Measurements from ENCODE around the gene CEP164.
"Not testable (repeated sequence)": the region's sequence is repeated elsewhere in the genome, so short reads cannot be mapped to it uniquely, and the experiment has no call there.

The CEP164 gene

GRCh38 chr11:117309310-117309709 lies 18.3 kb upstream of the CEP164 start:
- DNase-seq: no peak

- peak; percentile 25 to 56 (median 54) for DNase-seq
Observed at GRCh38 chr11:117313091-117313490, 14.6 kb upstream of the CEP164 start.

GRCh38 chr11:117313828-117314768 lies 13.6 kb upstream of the CEP164 start:
- DNase-seq: peak in 1 of 3 donors; percentile 19

GRCh38 chr11:117314840-117315239 lies 12.8 kb upstream of the CEP164 start:
- DNase-seq: peak in 1 of 3 donors; percentile 28

GRCh38 chr11:117315285-117316196 lies 12.1 kb upstream of the CEP164 start:
- DNase-seq: peak; percentile 17 to 37 (median 31)

- peak; percentile 60 to 80 (median 73) for DNase-seq
Observed at GRCh38 chr11:117316197-117316961, 11.3 kb upstream of the CEP164 start, which contains the start of gene BACE1. Gene BACE1 (minus strand): TSS chr11:117316256. CDS start chr11:117315795, 461 bp downstream.

- DNase-seq: no peak
Observed at GRCh38 chr11:117318738-117319137, 8.9 kb upstream of the CEP164 start.

- DNase-seq: no peak
Observed at GRCh38 chr11:117319214-117319840, 8.3 kb upstream of the CEP164 start.

GRCh38 chr11:117327255-117327566 lies 443 bp upstream of the CEP164 start:
- not testable (repeated sequence) for DNase-seq

GRCh38 chr11:117328375-117329010 lies 839 bp downstream of the CEP164 start:
- DNase-seq: peak in 2 of 3 donors; percentile 23 to 35

- no peak for DNase-seq
Observed at GRCh38 chr11:117332843-117333242, 5.2 kb downstream of the CEP164 start.

GRCh38 chr11:117333917-117334316 lies 6.3 kb downstream of the CEP164 start:
- no peak for DNase-seq

GRCh38 chr11:117334896-117335295 lies 7.2 kb downstream of the CEP164 start:
- DNase-seq: no peak

- no peak for DNase-seq
Observed at GRCh38 chr11:117335399-117335798, 7.7 kb downstream of the CEP164 start.

GRCh38 chr11:117337076-117337475 lies 9.4 kb downstream of the CEP164 start:
- no peak for DNase-seq

- DNase-seq: no peak
Observed at GRCh38 chr11:117345039-117345438, 17.4 kb downstream of the CEP164 start.

- DNase-seq: no peak
Observed at GRCh38 chr11:117354550-117354949, 26.9 kb downstream of the CEP164 start.

GRCh38 chr11:117356126-117356890 lies 28.7 kb downstream of the CEP164 start:
- no peak for DNase-seq

GRCh38 chr11:117361432-117361831 lies 33.8 kb downstream of the CEP164 start:
- DNase-seq: no peak

GRCh38 chr11:117366248-117366647 lies 38.6 kb downstream of the CEP164 start:
- DNase-seq: no peak

- DNase-seq: no peak
Observed at GRCh38 chr11:117366875-117367274, 39.2 kb downstream of the CEP164 start.
